SU-DHL-6 (cell line): ENCODE measurements around the gene CMBL.

Experiments used
- EZH2phosphoT487 ChIP-seq: fragments of 200-600 bp; sonication (generic), shearing (Covaris generic); conservative IDR thresholded peaks from 2 replicates; pipeline ENCODE4 v1.6.1; 2018; ENCODE audit warnings: mild to moderate bottlenecking, antibody characterized with exemption, low read length, moderate library complexity, mixed read lengths
- TF ChIP-seq, protein P1 (sequence below): fragments of 200-600 bp; sonication (generic); IDR thresholded peaks from one replicate; pipeline ENCODE4 v1.5.1; 2017; ENCODE audit warnings: antibody characterized with exemption, mild to moderate bottlenecking, low read length, moderate library complexity; ENCODE audit not compliant: insufficient read depth, poor library complexity, severe bottlenecking

GRCh38 chr5:10333154-10334006, 25.7 kb upstream of the CMBL start:
- TF ChIP-seq, protein P1, sequence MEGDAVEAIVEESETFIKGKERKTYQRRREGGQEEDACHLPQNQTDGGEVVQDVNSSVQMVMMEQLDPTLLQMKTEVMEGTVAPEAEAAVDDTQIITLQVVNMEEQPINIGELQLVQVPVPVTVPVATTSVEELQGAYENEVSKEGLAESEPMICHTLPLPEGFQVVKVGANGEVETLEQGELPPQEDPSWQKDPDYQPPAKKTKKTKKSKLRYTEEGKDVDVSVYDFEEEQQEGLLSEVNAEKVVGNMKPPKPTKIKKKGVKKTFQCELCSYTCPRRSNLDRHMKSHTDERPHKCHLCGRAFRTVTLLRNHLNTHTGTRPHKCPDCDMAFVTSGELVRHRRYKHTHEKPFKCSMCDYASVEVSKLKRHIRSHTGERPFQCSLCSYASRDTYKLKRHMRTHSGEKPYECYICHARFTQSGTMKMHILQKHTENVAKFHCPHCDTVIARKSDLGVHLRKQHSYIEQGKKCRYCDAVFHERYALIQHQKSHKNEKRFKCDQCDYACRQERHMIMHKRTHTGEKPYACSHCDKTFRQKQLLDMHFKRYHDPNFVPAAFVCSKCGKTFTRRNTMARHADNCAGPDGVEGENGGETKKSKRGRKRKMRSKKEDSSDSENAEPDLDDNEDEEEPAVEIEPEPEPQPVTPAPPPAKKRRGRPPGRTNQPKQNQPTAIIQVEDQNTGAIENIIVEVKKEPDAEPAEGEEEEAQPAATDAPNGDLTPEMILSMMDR: no peak
- TF ChIP-seq EZH2phosphoT487: no peak
